OCI-M2 (cell line): ENCODE results near the gene CGB5.
"Not testable (repeated sequence)": the region's sequence is repeated elsewhere in the genome, so short reads cannot be mapped to it uniquely, and the experiment has no call there.

Experiments
- DNase-seq: peaks from one replicate; lab custom pipeline; 2025; ENCODE audit not compliant: unreplicated experiment; lab: John Stamatoyannopoulos, UW

CGB5 gene

GRCh38 chr19:49043548-49043947 lies at the start of gene CGB5:
TSS of gene CGB5 (plus strand) at chr19:49043848. CDS start at chr19:49044210, 362 bp downstream.
- DNase-seq = not testable (repeated sequence)

GRCh38 chr19:48994035-48994386 lies 49.6 kb upstream of the CGB5 start:
- DNase-seq = no peak

GRCh38 chr19:48997972-48998371 lies 45.7 kb upstream of the CGB5 start:
- DNase-seq = no peak

DNA sequence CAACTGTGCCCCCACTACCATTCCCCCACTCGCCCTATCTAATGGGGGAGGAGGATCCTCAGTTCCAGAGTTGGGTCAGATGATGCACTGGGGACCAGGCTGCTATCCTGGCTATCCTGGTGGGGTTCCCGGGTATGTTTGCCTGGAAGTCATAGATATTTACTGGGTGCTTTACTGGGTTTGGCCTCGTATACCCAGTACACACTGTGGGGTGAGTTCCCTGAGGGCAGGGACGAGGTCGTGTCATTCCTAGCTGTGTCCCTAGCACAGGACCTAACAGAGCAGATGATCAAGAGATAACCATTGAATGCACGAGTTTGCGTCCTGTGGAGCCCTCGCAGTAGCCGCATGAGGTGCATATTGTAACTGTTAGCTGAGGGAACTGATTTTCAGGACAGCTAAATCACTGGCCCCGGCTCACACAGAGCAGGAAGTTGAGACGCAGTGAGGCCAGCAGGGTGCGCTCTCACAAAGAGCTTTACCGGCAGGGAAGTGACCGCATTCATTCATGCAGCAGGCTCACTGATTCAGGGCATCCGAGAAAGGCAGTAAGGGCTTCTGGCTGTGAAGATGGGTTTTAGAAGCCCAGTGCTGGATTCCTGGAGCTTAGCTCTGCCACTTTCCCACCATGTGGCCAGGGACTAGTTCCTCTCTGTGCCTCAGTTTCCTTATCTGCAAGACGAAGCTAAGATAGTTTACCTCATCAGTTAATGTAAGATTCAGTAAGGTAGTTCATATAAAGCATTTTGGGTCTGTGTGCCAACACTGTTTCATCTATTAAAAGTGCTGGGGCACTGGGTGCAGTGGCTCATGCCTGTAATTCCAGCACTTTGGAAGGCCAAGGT lies 43.9 kb upstream of the CGB5 start:
- DNase-seq = no peak

GRCh38 chr19:49004133-49004532 lies 39.5 kb upstream of the CGB5 start:
- no peak for DNase-seq

- DNase-seq = no peak
These were observed 38.6 kb upstream of the CGB5 start for GRCh38 chr19:49004964-49005614.

- DNase-seq = no peak
These were observed 36.7 kb upstream of the CGB5 start for GRCh38 chr19:49006905-49007304.

GRCh38 chr19:49009828-49010227 lies 33.8 kb upstream of the CGB5 start:
- DNase-seq = no peak

- DNase-seq = no peak
These were observed 33.2 kb upstream of the CGB5 start for GRCh38 chr19:49010453-49010852.

DNA sequence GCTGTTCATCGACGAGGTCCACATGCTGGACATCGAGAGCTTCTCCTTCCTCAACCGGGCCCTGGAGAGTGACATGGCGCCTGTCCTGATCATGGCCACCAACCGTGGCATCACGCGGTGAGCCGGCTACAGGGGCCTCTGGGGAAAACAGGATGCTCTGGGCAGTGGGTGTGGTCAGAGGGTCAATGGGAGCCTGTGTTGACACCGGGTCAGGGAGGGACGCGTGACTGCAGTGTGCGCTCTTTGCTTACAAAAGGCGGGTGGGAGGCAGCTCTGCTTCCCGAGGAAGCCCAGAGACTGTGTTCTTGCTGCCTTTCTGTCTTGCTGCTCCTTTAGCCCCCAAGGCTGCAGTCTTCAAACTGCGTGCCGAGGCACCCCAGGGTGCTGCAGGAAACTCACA lies 32.5 kb upstream of the CGB5 start:
- DNase-seq = no peak

DNA sequence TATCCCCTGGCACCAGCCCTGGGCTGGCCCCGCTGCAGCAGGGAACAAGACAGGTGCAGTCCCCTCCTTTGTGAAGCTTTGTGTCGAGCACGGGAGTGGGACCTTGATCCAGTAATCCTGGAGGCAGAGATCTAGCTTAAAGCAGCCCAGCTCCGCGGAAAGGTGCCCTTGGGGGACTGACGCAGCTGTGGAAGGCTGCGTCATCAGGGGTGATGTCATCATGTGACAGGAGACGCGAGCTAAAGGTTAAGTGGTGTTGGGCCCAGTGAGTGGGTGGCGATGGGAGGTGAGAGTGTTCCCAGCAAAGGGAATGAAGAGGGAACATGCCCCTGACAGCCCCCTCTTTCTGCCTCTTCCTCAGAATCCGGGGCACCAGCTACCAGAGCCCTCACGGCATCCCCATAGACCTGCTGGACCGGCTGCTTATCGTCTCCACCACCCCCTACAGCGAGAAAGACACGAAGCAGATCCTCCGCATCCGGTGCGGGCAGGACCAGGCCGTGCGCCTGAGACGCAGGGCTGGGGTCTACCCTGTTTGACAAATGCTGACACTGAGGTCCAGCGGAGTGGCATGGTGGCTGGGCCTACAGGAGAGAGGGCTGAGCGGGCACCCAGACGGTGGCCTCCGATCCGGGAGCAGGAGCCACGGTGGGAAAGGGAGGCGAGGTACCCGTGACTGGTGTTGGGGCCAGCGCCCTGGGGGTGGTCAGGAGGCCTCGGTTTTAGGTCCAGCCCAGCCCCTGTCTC lies 29.4 kb upstream of the CGB5 start:
- DNase-seq = no peak

- no peak for DNase-seq
These were observed 28.8 kb upstream of the CGB5 start for GRCh38 chr19:49014870-49015255.

GRCh38 chr19:49016067-49016839 lies 27.4 kb upstream of the CGB5 start:
- no peak for DNase-seq

GRCh38 chr19:49017041-49017665 lies 26.5 kb upstream of the CGB5 start, which contains the start of gene LHB:
TSS of gene LHB (minus strand) at chr19:49017091. CDS start at chr19:49017081, 10 bp downstream.
- no peak for DNase-seq

- DNase-seq = peak; percentile 57
These were observed 25.8 kb upstream of the CGB5 start for GRCh38 chr19:49017666-49018351.

- DNase-seq = not testable (repeated sequence)
These were observed 25.0 kb upstream of the CGB5 start for GRCh38 chr19:49018388-49019241.

GRCh38 chr19:49019242-49019932 lies 24.3 kb upstream of the CGB5 start:
- DNase-seq = no peak

GRCh38 chr19:49020342-49020741 lies 23.3 kb upstream of the CGB5 start:
- DNase-seq = no peak
